ENCODE measurements around the gene CATSPERZ.

Gene CATSPERZ, protein sequence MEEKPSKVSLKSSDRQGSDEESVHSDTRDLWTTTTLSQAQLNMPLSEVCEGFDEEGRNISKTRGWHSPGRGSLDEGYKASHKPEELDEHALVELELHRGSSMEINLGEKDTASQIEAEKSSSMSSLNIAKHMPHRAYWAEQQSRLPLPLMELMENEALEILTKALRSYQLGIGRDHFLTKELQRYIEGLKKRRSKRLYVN

DNA sequence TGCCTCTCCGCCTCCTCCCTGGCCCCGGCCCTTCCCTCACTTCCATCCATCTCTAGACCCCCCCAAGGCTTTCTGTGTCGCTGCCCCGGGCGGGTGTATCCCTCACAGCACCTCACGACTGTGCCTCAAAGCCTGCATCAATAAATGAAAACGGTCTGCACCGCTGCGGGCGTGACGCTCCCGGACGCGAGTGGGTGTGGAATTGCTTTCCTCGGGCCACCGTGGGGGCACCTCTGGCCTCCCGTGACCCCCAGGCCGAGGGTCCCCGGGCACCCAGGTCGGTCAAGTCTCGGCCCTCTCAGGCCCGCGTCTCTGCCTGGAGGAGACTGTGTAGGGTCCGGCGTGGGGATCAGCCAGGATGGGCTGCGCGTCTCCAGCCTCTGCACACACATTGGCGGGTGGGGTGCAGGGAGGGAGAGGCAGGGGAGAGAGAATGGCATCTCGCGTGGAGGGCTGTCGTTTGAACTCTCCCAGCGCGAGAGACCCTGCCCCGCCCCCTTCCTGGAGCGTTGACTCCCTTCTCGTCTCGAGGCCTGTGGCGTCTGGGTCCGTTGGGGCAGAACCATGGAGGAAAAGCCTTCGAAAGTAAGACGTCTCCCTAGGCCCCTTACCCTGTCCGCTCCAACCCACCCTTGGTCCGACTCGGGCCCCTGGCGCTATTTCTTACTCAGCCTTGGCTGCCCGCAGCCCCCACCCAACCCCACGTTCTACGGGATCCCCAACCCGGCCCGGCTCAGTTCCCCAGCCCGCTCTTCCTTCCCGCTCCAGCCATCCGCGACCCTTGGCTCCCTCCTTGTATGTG lies at the start of gene CATSPERZ:
TSS of gene CATSPERZ (plus strand) at position 512 of the 802 bp plus-strand sequence. CDS start at position 565, 53 bp downstream.
- DNase-seq (ENCODE audit: low spot score) = no peak

DNA sequence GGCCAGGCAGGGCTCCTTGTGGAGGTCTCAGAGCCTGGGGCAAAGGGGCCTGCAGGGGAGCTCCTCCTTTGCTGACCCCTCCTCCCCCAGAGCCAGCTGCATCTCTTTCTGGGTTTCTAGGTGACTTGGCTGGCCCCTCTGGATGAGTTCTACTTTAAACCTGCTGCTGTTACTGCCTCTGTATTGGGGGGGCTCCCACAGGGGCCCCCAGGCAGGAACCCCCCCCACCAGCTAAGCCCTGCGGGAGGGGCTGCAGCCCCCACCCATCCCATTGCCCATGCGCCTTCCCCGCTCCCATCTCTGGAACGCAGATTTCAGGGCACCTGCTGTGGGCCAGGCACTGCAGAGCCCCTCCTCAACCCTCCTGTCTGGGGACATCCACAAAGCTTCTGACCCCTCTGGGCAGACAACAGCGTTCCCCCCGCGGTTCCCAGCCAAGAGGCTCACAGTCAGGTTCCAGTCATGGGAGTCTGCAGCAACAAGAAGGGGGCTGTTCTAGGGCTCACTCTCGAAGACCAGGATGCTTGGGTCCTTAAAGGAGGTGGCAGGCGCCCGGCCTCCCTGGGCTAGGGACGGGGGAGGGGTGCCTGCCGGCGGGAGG lies 49.6 kb upstream of the CATSPERZ start:
- DNase-seq (ENCODE audit: low spot score) = no peak

DNA sequence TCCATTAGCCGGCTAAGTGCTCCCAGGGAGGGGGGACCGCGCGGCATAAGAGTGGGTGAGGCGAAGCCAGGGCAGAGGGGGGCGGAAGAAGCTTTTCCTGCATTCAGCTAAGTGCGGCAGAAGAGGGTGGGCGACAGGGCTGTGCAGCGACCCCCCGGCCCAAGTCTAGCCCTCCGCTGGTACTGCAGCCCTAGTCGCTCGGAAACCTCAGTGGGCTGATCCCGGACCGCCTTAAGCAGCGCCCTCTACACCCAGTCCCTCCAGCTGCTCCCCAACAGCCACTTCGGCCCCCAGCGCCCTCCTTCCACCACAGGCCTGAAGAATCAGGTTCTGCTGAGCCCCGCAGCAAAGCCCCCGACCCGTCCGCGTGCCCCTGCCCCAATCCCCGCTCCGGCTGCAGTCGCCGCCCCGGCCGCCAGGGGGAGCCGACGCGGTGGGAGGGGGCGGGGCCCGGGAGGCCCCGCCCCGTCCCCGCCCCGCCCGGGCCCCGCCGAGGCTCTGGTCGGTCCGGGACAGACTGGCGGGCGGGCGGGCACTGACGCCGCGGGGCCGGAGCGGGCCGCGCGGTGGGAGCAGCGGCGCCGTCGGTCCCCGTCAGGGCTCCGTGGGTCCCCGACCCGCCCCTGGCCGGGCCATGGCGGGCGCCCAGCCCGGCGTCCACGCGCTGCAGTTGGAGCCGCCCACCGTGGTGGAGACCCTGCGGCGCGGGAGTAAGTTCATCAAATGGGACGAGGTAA lies 49.0 kb upstream of the CATSPERZ start, which contains the start of gene PLCB3:
TSS of gene PLCB3 (plus strand) at position 515 of the 737 bp plus-strand sequence. CDS start at position 635, 120 bp downstream.
- DNase-seq (ENCODE audit: low spot score) = no peak

DNA sequence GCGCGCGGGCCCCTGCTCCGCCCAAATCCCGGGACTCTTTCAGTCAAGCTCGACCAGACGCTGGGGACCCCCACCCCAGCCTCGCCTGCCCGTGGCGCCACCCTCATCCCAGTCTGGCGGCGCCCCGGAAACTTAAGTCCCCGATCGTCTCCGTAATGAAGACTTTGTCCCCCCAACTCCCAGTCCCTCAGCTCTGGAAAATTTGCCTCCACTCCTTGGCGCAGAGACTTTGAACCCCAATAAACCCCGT lies 48.5 kb upstream of the CATSPERZ start:
- no peak for DNase-seq (ENCODE audit: low spot score)

DNA sequence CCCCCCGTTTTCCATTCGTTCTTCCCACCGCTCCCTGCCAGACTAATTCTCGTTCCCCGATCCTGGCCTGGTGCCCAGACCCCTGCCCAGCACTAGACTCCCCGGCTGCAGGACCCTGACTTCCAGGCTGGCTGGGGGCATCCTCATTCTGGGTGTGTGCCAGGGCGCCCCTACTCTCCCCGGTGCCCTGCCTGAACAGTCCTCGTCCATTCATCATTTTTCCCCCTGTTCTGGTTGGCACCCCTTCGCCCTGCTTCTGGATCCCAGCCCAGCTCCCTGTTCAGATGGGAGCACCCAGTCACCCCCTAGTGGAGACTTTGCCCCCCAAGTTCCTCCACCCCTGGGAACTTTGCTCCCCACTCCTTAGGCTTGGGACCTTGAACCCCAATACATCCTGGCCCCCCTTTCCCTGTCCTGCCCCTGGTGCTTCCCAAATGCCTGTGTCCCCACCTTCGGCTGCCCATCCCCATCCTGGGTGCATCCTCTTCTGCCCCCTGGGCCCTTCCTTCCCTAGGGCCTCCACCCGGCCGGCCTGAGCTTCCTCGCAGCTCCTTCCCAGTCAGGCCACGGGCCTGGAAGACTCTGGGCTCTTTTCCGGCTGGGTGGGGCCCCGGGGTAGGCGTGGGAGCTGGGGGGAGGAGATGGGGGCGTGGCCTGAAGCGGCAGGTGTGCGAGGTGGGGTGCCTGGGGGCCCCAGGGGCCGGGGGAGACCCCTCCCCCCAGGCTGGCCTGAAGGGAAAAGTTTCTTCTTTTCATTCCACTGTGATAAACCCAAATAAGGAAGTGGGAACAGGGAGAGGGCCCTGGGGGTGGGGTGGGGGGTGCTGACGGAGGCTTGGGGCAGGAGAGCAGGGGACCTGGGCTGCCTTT lies 47.9 kb upstream of the CATSPERZ start:
- no peak for DNase-seq (ENCODE audit: low spot score)

DNA sequence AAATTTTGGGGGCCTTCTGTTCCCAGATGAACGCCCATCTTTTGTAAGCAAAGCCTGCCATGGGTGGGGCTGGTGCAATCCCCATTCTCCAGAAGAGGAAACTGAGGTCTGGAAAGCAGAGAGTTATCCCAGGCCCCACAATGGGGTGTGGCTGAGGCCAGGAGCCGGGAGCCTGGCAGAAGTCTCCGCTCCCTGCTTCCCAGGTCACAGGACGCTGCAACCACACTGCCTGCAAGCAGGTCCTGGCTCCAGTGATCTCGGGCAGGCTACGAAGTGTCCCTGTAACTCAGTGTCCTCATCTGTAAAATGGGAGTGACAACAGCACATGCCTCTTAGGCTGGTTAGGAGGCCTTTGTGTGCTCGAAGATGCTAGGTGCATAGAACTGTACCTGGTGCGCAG lies 47.1 kb upstream of the CATSPERZ start:
- DNase-seq (ENCODE audit: low spot score) = no peak

DNA sequence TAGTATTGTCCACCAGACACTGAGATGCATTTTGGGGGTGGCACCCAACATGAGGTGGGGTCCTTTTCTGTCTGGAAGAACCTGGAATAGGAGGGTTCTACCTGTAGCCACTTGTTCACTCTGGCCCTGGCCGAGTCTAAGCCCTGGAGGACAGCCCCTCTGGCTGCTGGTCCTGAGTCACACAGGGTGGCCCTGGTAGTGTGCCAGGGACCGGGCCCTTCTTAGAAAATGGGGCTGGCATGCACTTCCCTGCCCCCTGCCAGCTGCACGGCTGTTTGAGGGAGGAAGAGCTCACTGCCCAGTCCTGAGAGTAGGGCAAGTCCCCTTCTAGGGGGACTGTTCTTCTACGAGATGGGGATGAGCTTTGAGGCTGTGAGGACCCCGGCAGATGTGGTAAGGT lies 46.7 kb upstream of the CATSPERZ start:
- DNase-seq (ENCODE audit: low spot score) = no peak

DNA sequence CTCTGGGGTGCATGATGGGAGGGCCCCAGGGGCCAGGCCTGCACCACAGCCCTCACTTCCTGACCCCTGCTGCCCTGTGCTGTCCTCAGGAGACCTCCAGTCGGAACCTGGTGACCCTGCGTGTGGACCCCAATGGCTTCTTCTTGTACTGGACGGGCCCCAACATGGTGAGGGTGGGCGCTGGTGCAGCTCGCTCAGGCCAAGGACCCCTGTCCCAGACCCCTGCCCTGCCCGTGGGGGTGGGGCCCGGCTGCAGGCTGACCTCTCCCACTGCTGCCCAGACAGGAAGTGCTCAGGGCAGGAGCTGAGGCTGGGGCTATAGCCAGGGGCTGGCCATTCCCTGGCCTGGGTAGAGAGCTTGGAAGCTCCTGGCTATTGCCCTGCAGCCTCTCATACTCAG lies 45.8 kb upstream of the CATSPERZ start:
- no peak for DNase-seq (ENCODE audit: low spot score)

DNA sequence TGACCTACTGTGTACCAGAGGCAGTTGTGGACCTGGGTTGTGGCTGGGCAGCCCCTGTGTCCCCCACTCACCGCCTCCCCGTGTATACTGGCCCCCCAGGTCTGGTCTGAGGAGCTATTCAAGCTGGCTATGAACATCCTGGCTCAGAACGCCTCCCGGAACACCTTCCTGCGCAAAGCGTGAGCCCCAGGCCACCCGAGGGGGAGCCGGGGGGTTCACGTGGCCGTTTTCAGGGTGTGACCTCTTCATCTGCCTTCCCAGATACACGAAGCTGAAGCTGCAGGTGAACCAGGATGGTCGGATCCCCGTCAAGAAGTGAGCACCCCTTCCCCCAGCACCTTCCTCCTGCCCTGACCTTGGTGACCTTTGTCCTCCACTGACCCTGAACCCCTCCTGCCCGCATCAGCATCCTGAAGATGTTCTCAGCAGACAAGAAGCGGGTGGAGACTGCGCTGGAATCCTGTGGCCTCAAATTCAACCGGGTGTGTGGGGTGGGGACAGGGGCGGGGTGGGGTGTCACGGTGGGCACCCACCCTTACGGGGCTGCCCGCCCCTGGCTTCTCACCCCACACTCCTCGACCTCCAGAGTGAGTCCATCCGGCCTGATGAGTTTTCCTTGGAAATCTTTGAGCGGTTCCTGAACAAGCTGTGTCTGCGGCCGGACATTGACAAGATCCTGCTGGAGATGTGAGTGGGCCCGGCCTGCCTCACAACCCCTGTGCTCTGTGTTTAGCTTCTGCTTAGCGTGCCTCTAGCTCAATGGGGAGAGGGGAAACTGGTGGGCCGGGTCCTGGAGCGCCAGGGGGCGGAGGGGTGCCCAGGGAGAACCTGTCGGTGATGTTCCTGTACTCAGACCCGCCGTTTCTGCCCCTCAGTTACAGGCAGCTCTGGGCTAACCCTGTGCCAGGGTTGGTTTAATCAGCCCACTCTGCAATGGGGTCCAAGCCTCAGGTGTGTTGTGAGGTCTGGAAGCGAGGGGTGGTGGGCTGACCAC lies 44.7 kb upstream of the CATSPERZ start:
- no peak for DNase-seq (ENCODE audit: low spot score)

DNA sequence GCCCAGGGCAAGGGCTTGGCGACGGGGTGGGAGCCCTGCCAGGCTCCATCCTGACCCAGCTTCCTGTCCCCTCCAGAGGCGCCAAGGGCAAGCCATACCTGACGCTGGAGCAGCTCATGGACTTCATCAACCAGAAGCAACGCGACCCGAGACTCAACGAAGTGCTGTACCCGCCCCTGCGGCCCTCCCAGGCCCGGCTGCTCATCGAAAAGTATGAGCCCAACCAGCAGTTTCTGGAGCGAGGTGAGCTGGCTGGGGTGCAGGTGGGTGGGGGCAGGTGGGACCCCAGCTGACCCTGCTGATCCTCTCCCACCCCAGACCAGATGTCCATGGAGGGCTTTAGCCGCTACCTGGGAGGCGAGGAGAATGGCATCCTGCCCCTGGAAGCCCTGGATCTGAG lies 43.9 kb upstream of the CATSPERZ start:
- no peak for DNase-seq (ENCODE audit: low spot score)

DNA sequence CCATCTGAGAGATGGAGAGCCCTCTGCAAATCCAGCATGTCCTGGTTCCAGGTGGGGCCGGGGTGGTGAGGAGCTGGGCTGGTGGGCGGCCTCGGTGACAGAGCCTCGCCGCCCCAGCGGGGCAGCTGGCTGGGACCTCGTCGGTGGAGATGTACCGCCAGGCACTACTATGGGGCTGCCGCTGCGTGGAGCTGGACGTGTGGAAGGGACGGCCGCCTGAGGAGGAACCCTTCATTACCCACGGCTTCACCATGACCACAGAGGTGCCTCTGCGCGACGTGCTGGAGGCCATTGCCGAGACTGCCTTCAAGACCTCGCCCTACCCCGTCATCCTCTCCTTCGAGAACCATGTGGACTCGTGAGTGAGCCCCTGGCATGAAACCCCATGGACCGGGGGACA lies 41.8 kb upstream of the CATSPERZ start:
- DNase-seq (ENCODE audit: low spot score) = no peak

DNA sequence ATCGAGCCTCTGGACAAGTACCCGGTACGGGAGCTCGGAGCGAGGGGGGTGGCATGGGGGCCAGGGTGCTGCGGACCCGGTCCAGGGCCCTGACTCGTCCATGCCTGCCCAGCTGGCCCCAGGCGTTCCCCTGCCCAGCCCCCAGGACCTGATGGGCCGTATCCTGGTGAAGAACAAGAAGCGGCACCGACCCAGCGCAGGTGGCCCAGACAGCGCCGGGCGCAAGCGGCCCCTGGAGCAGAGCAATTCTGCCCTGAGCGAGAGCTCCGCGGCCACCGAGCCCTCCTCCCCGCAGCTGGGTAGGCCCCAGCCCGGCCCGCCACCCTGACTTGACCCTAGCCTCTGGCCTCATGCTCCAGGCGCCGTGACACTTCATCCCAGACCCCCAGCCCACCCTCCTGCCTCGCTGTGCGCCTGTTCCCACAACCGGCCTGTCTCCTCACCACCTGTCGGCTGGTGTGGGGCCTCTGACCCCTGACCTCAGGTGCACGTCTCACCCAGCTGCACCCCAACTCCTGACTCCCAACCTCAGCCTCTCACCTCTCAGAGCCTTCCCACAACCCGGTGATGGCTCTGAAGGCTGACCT lies 41.1 kb upstream of the CATSPERZ start:
- DNase-seq (ENCODE audit: low spot score) = no peak

DNA sequence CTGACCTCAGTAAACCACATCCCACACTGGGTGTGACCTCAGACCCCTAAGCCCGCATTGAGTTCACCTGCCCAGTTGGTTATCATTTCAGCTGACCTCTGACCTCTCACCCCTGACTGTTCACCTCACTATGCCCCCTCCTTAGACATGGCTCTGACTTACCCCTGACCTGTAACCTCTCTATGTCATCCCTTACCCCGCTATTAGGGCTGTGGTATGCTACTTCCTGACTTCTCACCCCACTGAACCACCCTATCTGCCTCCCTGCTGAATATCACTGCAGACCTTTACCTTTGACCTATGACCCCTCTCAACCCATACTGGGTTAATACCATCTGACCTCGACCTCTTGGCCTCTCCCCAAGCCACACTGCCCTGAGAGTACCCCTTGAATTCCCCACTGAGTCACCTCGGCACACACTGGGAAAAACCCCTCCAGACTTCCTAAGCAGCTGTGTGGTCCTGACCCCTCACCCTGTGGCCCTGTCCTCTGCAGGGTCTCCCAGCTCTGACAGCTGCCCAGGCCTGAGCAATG lies 40.6 kb upstream of the CATSPERZ start:
- no peak for DNase-seq (ENCODE audit: low spot score)

DNA sequence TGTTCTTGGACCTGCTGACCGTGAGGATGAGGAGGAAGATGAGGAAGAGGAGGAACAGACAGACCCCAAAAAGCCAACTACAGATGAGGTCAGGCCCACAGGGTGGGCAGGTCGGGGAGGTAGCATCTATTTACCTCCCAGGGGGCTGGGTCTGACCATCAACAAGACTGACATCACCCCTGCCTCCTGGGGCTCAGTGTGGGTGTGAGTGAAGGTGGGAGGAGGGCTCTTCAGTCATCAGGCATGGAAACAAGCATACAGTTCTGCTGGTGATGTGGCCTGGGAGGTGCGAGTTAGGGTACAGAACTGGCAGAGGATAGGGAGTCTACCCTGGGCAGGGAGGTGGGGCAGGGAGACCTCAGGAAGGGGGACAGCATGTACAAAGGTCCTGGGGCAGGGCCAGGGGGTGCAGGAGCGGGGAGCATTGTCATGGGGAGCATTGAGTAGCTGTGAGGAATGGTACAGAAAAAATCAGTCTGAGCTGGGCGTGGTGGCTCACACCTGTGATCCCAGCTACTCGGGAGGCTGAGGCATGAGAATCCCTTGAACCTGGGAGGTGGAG lies 39.9 kb upstream of the CATSPERZ start:
- DNase-seq (ENCODE audit: low spot score) = no peak

DNA sequence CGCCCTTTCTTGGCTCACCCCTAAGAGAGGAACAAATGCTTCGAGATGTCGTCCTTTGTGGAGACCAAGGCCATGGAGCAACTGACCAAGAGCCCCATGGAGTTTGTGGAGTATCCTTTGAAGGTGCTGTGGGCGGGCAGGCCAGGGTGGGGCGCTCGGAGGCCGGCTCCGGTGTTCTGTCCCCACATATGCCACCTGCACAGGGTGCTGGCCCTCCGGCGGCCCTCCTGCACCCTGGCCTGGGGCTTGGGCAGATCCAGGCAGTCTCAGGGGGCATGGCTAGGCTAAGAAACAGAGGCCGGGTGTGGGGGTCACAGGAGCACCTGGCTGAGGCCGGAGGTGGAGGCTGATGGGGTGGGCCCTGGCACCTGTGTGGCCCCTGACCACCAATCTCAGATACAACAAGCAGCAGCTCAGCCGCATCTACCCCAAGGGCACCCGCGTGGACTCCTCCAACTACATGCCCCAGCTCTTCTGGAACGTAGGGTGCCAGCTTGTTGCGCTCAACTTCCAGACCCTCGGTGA lies 38.5 kb upstream of the CATSPERZ start:
- DNase-seq (ENCODE audit: low spot score) = no peak

DNA sequence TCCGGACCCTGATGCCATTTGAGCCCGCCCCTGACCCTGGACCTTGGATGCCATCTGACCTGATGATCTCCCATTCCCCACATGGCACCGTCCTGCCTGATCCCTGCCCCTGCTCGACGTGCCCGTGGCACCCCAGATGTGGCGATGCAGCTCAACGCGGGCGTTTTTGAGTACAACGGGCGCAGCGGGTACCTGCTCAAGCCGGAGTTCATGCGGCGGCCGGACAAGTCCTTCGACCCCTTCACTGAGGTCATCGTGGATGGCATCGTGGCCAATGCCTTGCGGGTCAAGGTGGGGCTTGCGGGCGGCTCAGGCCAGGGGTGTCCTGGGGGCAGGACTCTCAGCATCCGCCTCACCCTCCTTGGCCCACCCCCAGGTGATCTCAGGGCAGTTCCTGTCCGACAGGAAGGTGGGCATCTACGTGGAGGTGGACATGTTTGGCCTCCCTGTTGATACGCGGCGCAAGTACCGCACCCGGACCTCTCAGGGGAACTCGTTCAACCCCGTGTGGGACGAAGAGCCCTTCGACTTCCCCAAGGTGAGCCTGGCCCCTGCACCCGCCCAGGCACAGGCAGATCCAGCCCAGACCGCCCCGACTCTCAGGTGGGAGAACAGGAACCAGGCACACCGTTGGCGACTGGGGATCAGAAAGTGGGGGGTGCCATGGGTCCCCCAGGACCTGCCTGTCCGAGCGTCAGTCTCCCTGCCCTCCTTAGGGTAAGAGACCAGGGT lies 37.7 kb upstream of the CATSPERZ start:
- DNase-seq (ENCODE audit: low spot score) = no peak

DNA sequence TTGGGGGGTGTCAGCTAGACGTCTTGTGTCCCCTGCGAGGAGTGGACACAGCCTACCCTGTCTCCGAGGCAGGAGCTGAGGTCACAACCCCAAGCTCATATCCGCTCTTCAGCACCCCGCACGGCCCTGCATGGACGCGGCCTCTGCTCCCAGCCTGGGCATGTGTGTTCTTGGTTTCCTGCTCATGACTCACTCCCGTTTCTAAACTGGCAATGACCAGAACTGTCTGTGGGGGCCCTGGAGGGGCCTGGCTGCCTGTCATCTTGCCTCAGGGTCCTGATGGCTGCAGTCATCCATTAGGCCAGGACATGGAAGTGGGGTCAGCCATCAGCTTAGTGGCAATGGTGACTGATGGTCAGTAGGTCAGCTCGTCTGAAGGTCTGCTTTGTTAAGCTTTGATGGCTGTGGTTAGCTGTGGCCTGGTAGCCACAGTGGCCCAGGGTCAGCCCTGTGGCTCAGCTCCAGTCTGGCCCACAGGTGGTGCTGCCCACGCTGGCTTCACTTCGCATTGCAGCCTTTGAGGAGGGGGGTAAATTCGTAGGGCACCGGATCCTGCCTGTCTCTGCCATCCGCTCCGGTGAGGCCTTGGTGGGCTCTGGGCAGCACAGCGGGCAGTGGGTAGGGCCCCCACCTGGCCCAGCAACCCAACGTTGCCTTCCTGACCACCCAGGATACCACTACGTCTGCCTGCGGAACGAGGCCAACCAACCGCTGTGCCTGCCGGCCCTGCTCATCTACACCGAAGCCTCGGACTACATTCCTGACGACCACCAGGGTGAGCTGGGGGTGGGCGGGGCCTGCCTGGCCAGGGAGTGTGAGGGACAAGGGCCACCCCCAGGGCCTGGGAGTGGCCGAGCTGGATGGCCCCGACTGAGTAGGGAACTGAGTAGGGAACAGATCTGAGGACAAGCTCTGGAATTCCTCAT lies 36.9 kb upstream of the CATSPERZ start:
- peak; percentile 75 for DNase-seq (ENCODE audit: low spot score)

DNA sequence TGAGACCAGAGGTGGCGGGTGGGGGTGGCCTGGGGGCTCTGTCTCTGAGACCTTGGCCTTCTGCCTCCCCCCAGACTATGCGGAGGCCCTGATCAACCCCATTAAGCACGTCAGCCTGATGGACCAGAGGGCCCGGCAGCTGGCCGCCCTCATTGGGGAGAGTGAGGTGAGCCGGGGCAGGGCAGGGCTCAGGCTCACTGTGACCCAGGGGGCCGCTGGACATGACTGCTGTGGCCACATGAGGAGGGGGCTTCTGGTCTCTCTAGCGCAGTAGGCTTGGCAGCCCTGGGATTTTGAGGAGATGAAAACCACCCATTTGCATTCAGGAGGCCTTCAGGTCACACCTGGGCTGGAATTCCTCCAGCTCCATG lies 36.2 kb upstream of the CATSPERZ start:
- DNase-seq (ENCODE audit: low spot score) = no peak

All from kidney capillary endothelial cell (primary cell).